Ammon's horn (tissue), 1 donor: ENCODE data around the gene DNAAF8.
"Not testable (repeated sequence)": the region's sequence is repeated elsewhere in the genome, so short reads cannot be mapped to it uniquely, and the experiment has no call there.

Experiments
- DNase-seq: peaks from one replicate; pipeline ENCODE4 v3.0.0-alpha.2; 2016; ENCODE audit warnings: low spot score

DNAAF8 gene

DNA sequence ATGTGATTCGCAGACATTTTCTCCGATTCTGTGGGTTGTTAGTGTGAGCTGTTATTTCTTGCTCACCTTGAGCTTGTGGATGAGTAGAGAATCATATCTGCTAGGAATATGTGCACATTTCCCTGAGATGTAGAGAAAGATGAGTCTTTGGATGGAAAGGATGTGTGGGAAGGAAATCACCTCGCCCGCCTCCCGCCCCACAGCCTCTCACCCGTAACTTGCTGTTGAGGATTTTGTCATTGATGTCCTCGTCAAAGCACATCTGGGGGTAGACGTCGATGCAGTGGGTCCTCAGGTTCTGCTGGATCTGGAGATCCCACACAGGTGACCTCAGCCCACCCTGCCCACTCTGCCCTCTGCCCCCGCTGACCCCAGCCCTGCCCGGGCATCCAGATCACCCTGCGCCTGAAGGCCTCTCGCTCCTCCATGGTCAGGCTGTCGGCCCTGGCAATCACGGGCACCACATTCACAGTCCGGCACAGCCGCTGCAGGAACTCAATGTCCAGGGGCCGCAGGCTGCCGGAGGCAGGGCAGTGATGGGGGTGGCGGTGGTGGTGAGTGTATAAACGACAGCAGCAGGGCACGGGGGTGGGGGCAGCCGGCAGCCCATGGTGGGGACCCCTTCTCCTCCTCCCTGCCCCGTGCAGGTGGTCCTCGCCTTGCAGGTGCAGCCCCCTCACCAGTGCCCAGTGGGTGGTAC is 49.1 kb downstream of the DNAAF8 start:
- DNase-seq, result no peak

DNA sequence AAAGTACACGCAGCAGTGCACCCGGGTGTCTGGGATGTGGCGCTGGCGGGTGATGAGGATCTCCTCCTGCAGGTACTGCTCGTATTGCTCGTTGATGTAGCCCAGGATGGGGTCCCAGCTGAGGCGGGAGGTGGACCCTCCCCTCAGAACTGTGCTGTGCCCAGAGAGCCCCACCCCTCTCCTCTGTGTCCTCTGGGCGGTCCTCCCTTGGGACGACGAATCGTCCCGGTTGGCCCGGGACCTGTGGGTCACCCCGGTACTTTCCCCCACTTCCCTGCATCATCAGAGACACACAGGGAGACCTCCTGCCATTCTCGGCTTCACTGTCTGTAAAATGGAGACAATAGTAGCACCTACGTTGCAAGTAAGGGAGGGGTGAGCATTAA is 49.6 kb downstream of the DNAAF8 start:
- no peak for DNase-seq

DNA sequence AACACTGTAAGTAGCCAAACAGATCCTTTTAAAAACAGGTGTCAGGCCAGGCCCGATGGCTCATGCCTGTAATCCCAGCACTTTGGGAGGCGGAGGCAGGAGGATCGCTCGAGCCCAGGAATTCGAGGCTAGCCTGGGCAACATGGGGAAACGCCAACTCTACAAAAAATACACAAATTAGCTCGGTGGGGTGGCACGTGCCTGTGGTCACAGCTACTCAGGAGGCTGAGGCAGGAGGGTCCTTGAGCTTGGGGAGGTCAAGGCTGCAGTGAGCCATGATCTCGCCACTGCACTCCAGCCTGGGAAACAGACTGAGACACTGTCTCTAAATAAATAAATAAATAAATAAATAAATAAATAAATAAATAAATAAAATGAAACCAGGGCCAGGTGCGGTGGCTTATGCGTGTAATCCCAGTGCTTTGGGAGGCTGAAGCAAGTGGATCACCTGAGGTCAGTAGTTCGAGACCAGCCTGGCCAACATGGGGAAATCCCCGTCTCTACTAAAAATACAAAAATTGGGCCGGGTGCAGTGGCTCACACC is 50.2 kb downstream of the DNAAF8 start:
- DNase-seq, result not testable (repeated sequence)

DNA sequence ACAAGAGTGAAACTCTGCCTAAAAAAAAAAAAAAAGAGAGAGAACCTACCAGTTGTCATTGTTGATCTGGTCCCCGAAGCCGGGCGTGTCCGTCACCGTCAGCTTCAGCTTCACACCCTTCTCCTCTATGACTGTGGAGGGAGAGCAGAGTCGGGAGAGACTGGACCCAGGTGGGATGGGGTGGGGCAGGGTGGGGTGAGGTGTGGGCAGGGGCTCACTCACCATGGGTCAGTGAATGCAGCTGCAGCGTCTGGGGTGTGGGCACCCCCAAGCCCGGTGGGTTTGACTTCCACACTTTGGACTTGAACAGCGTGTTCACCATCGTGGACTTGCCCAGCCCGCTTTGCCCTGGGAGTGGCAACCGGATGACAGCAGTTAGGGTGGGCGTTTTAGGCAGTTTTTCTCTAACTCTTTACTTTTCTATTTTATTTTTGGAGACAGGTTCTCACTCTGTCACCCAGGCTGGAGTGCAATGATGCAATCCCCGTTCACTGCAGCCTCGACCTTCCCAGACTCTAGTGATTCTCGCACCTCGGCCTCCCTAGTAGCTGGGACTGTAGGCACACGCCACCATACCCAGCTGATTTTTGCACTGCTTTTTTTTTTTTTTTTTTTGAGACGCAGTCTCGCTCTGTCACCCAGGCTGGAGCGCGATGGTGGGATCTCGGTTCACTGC is 51.6 kb downstream of the DNAAF8 start:
- no peak for DNase-seq

DNA sequence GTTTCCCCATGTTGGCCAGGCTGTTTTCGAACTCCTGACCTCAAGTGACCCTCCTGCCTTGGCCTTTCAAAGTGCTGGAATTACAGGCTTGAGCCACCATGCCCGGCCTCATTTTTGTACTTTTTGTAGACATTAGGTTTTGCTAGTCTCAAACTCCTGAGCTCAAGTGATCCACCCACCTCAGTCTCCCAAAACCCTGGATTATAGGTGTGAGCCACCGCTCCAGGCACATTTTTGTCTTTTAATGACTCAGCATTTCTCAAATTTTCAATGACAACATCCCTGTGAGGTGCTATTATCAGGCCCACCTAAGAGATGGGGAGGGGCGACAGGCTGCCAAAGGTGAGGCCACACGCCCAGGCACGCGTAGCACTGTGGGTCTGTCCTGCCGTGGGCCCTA is 52.7 kb downstream of the DNAAF8 start:
- no peak for DNase-seq

DNA sequence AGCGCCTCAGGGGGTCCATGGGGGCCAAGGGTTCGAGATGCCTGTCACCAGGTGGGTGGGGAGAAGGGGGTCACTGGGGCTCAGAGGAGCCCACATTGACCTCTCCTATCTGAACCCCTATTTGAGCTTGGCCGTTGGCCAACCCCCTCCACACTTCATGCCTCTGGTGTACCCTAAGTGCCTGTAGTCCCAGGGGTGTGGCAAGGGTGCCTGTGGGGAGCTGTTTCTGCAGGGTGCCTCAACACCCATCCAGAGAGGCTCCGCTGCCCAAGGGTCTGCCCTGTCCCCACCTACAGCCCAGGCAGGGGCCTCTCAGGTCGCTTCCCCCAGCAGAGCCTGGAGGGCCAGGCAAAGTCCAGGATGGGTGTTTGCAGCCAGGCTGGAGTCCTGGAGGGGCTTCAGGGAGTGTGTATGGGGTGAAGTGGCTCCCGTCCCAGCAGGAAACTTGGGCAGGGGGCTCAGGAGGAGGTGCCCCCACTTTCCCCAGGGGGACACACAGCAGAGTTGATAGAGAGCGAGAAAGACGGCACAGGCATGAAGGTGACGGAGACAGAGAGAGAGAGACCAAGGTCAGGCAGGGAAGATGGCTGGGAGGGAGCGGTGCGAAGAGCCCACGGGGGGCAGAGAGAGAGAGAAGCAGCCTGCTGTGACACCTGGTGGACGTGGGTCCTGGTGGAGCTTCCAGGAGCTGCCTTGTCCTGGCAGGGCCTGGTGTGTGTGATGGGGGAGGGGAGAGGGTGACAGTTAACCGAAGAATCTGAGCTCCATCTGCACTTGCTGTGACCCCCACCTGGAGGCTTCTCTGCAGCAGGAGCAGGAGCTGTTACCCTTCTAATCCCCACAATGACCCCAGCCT is 53.5 kb downstream of the DNAAF8 start, which contains the start of gene SEPTIN12:
TSS of gene SEPTIN12 (minus strand) at position 719 of the 856 bp plus-strand sequence. CDS start at position 19, 700 bp downstream.
- no peak for DNase-seq

DNA sequence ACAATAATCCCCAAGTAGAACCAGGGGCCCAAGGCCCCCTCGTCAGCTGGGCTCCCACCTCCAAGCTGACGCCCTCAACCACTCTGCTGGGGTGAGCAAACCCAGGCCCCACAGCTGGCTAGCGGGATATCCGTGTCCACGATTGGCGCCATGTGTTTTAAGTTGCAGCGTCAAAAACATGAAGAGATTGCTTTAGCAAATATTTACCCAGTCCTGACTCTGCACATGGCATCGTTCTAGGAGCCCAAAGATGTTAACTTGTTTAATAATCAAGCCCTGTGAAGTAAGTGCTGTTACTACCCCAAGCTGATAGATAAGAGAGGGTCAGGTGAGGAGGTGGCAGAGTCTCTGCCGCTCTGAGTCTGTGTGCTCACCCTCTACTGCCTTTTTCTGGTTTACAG is 54.2 kb downstream of the DNAAF8 start:
- DNase-seq, result no peak

DNA sequence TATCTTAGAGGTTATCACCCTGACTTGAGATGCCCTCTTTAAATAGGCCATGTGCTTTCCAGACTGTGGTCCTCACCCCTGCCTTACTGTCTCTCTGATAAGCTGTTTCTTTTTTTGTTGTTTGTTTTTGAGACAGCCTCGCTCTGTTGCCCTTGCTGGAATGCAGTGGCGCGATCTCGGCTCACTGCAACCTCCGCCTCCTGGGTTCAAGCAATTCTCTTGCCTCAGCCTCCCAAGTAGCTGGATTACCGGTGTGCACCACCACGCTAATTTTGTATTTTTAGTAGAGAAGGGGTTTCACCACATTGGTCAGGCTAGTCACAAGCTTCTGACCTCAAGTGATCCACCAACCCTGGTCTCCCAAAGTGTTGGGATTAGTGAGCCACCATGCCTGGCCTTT is 54.6 kb downstream of the DNAAF8 start:
- no peak for DNase-seq

DNA sequence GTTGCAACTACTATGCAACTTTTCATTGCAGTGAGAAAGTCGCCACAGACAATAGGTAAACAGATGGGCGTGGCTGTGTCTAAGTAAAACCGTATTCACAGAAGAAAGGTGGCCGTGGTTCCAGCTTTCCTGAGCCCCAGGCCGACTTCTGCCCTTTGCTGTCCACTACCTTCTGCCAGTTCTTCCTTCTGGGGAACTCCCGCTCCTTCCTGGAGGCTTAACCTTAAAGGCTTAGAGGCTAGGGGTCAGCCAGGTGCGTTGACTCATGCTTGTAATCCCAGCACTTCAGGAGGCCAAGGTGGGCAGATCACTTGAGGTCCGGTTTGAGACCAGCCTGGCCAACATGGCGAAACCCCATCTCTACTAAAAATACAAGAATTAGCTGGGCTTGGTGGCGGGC is 55.9 kb downstream of the DNAAF8 start:
- no peak for DNase-seq

DNA sequence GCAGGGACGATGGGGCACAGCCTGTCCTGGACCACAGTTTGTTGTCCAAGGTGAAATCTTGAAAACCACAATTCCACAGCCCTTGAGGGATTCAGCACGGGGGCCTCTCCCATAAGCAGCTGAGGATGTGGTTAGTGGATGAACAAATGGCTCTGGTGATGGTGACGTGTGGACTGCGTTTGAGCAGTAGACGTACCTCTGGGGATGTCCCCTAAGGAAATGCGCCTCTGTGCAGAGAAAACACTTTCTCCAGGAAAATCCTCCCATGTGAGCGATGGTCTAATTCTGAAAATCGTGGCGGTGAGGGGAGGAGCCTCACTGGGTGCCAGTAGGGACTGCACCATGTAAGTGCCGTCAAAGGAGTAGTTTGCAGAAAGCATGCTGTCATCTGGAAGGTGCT is 56.5 kb downstream of the DNAAF8 start:
- DNase-seq, result no peak

DNA sequence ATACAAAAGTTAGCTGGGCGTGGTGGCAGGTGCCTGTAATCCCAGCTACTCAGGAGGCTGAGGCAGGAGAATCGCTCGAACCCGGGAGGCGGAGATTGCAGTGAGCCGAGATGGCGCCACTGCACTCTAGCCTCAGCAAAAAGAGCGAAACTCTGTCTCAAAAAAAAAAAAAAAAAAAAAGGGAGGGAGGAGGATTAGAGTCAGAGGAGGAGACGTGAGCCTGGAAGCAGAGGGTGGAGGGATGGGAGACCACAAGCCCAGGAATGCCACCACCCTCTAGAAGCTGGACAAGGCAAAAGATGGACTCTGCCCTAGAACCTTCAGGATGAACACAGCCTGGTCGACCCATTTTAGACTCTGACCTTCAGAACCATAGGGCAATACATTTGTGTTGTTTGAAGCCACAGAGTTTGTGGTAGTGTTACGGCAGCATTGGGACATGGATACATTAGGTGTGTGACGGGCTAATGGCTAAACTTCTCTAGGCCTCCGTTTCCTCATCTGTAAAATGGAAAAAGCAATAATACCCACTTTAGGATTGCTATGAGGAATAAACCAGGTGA is 58.7 kb downstream of the DNAAF8 start:
- DNase-seq, result no peak

DNA sequence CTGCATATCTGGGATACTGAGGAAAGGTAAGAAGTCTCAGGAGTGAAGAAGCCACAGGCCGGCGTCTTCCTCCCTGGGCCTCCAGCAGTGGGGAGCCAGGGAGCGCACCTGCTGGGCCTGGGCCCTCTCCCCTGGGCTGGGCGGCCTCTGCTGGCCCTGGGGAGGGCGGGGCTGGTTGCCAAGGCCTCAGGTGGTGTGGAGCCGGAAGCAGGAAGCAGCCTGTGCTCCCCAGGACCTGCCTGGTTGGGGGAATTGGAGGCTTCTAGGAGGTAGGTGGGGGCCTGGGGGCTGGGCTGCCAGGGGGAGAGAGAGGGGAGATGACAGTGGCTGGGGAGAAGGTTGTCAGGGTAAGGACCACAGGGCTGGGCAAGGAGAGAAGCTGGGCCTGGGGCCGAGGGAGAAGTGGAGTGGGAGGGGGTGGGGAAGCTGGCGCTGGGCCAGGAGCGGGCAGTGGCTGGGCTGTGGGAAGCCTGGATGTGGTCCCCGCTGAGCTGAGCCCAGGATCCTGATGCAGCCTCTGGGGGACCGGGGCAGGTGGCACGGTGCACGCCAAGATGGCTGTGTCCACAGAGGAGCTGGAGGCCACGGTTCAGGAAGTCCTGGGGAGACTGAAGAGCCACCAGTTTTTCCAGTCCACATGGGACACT is 61.0 kb downstream of the DNAAF8 start, which contains the start of gene SMIM22:
TSS of gene SMIM22 (plus strand) at position 189 of the 647 bp plus-strand sequence. CDS start at position 555, 366 bp downstream.
- DNase-seq, result no peak

DNA sequence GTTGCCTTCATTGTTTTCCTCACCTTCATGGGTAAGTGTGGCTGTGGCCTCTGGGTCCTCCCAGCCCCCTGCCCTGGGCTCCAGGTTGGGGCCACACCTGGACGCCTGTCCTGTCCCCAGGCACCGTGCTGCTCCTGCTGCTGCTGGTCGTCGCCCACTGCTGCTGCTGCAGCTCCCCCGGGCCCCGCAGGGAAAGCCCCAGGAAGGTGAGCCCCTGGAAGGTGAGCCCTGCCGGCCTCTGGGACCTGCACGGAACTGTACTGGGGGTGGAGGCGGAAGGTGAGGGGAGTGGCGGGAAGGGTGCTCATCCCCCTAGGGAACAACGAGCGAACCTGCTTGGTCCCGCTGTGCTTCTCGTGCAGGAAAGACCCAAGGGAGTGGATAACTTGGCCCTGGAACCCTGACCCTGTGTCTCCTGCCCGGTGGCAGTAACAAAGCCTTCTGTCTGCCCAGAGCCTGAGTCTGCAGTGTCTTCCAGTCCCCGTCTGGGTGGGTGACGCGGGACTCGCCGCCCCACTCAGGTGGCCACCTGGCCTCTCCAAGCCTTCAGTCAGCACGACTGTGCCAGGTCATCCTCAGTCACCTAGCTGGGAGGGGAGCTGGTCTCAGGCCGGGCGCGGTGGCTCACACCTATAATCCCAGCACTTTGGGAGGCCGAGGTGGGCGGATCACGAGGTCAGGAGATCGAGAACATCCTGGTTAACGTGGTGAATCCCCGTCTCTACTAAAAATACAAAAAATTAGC is 61.7 kb downstream of the DNAAF8 start:
- no peak for DNase-seq

DNA sequence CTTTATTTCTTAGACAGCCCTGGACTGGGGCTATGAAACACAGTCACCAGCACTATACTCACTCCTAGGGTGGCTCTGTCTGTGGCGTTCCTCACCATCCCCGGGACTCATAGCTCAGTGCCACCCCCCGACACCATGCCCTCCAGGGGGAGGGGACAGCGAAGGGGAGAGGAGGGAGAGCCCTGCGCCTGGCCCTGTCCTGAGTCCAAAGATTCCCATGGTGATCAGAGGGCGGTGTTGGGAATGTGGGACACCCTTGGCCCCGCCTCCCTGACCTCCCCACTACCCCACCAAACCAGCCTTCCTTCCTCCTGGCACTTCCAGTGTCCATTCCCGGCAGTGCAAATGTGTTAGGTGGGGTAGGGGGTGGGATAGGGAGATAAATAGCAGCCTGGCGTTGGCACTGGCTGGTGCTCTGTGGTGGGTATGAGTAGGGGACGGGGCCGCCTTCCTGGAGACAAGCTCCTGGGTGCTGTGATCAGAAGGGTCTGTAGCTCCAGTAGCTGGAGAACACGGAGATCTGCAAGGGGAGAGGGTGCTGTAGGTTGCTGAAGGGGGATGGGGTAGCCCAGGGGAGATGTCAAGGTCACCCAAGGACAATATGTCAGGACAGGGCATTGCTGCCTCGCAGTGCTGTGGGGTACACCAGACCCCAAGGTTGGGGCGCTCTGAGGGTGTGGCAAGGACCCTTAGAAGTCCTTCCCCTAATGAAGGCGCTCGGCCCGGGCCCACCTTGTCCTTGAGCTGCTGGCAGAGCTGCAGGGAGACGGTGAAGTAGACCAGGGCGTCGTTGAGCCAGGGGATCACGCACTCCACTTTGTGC is 62.9 kb downstream of the DNAAF8 start:
- DNase-seq, result no peak

DNA sequence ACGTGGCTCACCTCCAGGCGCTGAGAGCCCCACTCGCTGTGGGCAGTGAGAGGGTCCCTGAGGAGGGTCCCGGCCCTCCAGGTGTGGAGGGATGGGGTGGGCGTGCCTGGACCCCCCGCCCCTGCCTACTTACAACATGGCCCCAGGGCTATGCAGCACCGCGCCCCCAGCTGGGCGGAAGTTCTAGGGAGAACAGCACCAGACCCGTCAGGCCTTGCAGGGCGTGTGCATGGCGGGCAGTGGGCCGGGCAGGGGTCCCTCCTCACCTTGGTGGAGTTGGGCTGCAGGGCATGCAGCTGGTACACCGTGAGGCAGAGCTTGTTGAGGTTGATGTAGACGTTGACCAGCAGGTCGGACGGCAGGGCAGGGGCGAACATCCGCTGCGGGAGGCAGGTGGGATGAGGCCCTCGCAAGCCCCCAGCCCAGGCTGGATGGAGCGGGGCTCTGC is 63.5 kb downstream of the DNAAF8 start:
- no peak for DNase-seq

DNA sequence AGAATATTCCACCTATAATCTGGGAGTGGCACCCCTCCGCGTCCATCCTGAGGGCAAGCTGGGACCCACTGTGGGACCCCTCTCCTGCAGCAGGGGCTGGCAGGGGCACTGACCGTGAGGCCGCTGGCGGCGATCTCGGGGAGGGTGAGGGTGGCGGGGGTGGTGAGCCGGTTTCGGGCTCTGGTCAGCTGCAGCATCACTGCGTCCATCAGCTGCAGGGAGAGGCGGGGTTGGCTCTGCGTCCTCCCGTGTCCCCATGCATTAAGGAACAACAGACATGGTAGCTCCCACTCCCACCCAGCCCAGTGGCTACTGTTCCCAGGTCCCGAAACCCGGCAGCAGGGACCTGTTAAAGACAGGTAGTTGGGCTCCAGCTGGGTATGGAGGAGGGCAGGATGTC is 64.1 kb downstream of the DNAAF8 start:
- no peak for DNase-seq
